ENCODE data around the gene PCSK6. TPM values are rescaled to one million over a fixed set of nuclear protein-coding genes. Genes with fewer than 3 reads are reported as not detected.

The PCSK6 gene
- total RNA-seq, 1 donor from 2014 or later = 6.8 TPM

DNA sequence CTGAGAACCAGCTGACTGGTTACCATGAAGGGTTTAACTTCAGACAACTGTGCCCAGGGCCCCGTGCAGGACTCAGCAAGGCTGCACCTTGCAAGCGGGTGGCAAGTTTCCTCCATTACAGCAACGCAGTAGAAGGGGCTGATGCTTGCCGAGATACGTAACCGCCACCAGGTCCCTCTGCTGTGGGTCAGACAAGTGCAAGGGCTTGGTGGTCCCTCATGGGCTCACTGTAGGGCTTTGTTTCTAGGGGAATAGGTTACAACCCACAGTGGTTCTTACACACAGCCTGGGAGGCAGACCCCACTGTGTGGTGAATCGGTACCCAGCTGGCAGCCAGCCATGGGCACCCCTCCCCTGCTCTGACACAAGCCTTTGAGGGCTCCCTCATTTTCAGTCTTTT is 179.0 kb downstream of the PCSK6 start:
- DNase-seq (ENCODE audit: low read depth) (no peak), FAIRE-seq (no peak)
- H3K27me3 ChIP-seq (ENCODE audit: control insufficient read depth, insufficient read depth, low read length) = no peaks in the 10 kb centered on the region
- TF ChIP-seq, protein P1, sequence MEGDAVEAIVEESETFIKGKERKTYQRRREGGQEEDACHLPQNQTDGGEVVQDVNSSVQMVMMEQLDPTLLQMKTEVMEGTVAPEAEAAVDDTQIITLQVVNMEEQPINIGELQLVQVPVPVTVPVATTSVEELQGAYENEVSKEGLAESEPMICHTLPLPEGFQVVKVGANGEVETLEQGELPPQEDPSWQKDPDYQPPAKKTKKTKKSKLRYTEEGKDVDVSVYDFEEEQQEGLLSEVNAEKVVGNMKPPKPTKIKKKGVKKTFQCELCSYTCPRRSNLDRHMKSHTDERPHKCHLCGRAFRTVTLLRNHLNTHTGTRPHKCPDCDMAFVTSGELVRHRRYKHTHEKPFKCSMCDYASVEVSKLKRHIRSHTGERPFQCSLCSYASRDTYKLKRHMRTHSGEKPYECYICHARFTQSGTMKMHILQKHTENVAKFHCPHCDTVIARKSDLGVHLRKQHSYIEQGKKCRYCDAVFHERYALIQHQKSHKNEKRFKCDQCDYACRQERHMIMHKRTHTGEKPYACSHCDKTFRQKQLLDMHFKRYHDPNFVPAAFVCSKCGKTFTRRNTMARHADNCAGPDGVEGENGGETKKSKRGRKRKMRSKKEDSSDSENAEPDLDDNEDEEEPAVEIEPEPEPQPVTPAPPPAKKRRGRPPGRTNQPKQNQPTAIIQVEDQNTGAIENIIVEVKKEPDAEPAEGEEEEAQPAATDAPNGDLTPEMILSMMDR (IDR thresholded peaks at IDR 0.05; ENCODE audit: insufficient read depth, low read length, severe bottlenecking) = no peak
- no peaks in the 10 kb centered on the region for H3K36me3 ChIP-seq (ENCODE audit: control insufficient read depth, insufficient read depth, low read length)
- H3K4me3 ChIP-seq (ENCODE audit: low read depth, low read length) = no peak overlapping the region

DNA sequence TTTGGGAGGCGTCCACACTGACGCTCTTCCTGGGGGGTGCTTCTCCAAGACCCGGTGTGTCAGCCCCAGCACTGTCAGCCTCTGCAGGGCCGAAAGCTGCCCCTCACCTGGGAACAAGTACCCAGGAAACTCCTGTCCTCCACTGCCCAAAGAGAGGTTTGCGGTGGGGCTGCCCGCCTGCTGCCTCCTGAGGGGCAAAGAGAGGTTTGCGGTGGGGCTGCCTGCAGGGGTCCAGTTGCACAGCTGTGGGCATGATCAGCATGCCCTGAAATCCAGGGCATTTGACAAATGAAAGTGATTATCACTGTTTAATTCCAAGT is 179.4 kb downstream of the PCSK6 start:
- TF ChIP-seq, protein P1 (IDR thresholded peaks at IDR 0.05; ENCODE audit: insufficient read depth, low read length, severe bottlenecking) = no peak
- FAIRE-seq (no peak), DNase-seq (ENCODE audit: low read depth) (no peak)
- Histone ChIP-seq H3K4me3 (ENCODE audit: low read depth, low read length) (no peak overlapping the region), H3K27me3 (ENCODE audit: control insufficient read depth, insufficient read depth, low read length) (no peaks in the 10 kb centered on the region), H3K36me3 (ENCODE audit: control insufficient read depth, insufficient read depth, low read length) (no peaks in the 10 kb centered on the region)

DNA sequence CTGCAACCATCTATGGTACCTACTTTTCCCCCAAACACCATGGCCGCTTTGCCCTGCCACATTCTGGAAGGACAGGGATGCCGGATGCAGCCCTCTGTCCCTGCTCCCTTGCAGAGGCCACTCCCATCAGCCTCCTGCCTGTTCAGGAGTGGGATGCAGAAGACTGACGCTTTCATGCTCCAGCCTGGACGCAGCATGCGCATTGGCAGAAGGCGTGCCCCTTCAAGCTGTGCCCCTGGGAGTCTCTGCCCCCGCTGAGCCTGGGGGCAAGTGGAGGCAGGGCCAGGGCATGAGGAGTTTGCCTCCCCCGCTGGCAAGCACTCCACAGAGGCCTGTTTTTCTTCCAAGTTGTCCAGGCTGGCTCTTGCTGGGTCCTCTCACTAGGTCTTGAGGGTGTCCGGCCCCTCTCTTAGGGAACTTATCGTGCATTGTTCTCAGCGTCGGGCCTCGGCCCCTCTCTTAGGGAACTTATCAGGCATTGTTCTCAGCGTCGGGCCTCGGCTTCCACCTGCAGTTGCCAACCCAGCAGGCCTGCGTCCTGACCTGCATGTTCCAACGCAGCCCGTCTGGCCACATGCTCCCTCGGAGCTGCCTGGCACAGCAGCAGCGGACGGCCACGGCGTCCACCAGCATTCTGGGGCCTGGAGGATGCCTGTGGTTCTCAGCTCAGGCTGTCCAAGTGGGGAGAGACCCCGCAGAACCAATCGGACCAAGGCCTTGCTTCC is 179.9 kb downstream of the PCSK6 start:
- Histone ChIP-seq H3K27me3 (ENCODE audit: control insufficient read depth, insufficient read depth, low read length) (no peaks in the 10 kb centered on the region), H3K36me3 (ENCODE audit: control insufficient read depth, insufficient read depth, low read length) (no peaks in the 10 kb centered on the region), H3K4me3 (ENCODE audit: low read depth, low read length) (no peak overlapping the region)
- FAIRE-seq (no peak), DNase-seq (ENCODE audit: low read depth) (no peak)
- TF ChIP-seq, protein P1 (IDR thresholded peaks at IDR 0.05; ENCODE audit: insufficient read depth, low read length, severe bottlenecking) = no peak

DNA sequence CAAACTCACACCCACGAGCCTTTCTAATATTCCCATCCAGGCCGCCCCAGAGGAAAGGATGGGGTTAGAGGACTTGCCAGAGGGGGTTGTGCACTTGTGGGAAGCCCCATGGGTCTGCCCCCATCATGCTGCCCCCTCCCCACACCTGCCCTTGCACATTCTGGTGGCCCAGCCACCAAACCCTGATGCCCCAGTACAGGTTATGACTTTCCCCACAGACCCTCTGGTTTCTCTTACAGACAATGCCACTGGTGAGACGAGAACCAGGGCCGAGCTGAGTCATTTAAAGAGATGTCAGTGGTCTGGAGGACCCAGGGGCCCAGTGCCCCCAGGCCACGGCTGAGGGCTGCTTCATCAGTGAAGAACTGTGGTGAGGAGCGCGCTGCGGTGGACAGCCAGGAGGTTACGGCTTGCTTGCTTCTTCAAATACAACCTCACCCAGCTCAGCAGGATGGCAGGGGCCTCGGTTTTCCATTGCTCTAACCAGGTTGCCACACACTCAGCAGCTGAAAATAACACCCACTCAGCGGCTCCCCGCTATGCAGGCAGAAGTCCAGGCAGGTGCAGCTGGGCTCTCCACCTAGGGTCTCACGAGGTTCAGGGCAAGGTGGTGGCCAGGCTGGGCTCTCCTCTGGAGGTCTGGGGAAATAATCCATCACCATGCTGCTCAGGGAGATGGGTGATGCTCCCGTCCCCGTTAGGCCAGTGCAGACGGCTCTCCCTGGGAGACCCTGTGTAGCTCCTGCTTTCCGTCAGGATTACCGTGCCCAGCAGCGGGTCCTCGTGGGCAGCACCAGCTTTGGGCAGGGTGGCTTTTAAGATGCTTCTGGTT is 180.7 kb downstream of the PCSK6 start:
- no peak for FAIRE-seq
- TF ChIP-seq, protein P1 (IDR thresholded peaks at IDR 0.05; ENCODE audit: insufficient read depth, low read length, severe bottlenecking) = no peak
- no peak for DNase-seq (ENCODE audit: low read depth)
- no peaks in the 10 kb centered on the region for H3K27me3 ChIP-seq (ENCODE audit: control insufficient read depth, insufficient read depth, low read length)
- no peak overlapping the region for H3K4me3 ChIP-seq (ENCODE audit: low read depth, low read length)
- no peaks in the 10 kb centered on the region for H3K36me3 ChIP-seq (ENCODE audit: control insufficient read depth, insufficient read depth, low read length)

DNA sequence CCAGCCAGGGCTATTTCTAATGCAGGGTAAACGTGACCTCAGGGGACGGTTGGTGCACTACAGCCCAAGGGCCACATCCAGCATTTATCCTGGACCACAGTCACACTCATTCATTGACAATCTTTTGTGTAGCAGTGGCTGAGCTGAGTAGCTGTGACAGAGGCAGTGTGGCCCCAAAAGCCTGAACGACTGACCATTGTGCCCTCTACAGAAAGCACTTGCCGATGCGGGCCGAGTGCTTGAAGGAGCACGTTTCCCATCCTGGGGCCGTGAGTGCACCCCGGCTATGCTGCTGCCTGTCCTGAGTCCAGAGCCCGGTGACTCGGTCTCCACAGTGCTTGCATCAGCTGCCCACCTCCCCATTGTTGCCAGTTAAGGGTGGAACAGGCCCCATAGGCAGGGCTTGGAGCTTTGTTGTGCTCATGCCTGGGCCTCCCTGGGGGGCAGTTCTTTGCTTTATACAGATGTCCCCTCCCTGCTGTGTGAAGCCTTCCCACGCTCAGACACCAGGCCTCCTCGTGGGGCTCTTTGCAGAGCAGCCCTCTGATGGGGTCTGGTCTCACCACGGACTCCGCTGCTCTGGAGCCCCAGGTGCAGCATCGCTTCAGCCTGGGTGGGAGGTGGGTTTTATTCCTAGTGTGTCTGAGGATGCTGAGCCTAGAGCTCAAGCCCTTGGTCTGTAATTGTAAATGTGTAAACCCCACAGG is 181.5 kb downstream of the PCSK6 start:
- Histone ChIP-seq H3K4me3 (ENCODE audit: low read depth, low read length) (no peak overlapping the region), H3K36me3 (ENCODE audit: control insufficient read depth, insufficient read depth, low read length) (no peaks in the 10 kb centered on the region), H3K27me3 (ENCODE audit: control insufficient read depth, insufficient read depth, low read length) (no peaks in the 10 kb centered on the region)
- DNase-seq (ENCODE audit: low read depth) (no peak), FAIRE-seq (no peak)
- TF ChIP-seq, protein P1 (IDR thresholded peaks at IDR 0.05; ENCODE audit: insufficient read depth, low read length, severe bottlenecking) = no peak

All from bronchial epithelial cell (primary cell).